ENCODE data around the gene GNG5.
"Not testable (repeated sequence)": the region's sequence is repeated elsewhere in the genome, so short reads cannot be mapped to it uniquely, and the experiment has no call there.

The GNG5 gene

DNA sequence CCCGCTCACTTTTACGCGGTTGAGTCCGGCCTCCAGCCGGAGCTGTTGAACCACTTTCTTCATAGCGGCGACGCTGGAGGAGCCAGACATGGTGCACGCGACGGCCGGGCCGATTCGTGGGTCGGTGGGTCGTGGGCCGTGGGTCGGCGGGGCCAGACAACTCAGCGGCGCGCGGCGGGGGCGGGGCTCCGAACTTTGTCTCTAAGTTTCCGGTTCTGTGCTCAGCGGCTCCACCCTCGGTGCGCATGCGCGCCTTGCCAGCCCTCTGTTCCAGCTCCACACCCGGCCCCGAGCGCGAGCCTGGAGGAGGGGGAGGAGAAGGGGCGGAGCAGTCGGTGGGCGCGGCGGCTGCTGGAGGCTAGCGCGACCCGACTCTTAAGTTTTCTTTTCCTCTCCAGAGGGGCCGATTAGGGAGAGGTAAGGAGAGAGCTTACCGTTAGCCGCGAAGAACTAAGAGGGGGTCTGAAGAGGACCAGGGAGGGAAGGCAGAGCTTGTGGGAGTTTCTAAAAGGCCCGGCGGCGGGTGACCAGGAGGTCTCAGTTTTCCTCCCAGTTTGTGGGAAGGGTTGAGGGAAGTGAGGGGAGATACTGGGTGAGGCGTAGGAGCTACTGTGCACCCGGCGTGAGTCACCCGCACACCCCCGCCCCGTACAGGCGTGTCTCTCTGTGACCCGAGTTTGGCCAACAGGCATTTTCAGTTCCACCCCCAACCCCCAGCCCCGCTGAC, at the start of gene GNG5, which contains the start of gene SPATA1:
GNG5 (minus strand) TSS at position 580 of the 727 bp plus-strand sequence; CDS start at position 90, 490 bp downstream.
SPATA1 (plus strand) TSS at position 385 of the 727 bp plus-strand sequence. CDS start 9,974 bp downstream, outside the sequence.
- DNase-seq (ENCODE audit: low read depth), result peak; percentile 95

DNA sequence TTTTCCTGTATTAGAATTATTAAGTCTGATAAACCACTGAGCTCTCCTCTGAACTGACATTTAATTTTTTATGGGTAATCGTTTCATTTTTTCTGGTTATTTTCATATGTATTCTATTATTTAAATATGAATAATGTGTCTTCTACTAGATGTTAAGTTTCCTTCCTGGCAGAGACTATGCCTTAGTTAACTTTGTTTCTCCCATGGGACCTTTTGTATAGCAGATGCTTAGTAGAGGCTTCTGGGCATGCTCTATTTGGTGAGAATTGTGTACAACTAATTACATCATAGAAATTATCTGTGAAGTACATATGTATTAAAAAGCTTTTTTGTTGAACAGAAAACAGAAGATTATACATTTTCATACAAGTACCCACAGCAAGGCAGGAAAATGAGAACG, 44.4 kb upstream of the GNG5 start:
- no peak for DNase-seq (ENCODE audit: low read depth)

DNA sequence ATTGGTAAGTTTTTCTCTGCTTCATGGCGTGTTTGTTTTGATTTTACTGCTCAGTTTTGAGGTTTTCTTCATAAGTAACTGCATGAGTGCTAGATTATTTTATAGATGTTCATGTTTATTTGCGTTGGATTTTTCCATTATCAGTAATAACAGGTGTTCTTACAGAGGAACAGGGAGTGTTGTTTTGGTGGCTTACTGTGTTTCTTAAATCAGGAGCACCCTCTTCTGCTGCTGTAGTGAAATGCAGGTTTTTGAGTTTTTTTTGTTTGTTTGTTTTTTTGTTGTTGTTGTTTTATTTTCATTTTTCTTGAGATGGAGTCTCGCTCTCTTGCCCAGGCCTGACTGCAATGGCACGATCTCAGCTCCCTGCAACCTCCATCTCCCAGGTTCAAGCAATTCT, 35.3 kb upstream of the GNG5 start:
- no peak for DNase-seq (ENCODE audit: low read depth)

DNA sequence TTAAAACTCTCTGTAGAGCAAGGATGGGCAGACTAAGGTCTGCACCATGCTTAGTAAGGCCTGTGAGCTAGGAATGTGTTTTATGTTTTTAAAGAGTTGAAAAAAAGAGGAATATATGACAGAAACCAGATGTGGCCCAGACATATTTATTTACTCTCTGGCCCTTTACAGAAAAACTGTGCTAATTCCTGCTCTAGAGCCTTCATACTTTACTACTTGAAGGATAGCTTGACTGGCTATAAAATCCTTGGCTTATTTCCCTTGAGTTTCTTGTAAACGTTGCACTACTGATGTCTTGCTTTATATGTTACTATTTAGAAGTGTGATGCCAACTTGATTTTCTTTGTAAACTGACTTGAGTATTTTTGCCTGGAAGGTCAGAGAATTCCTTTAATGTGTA, 34.4 kb upstream of the GNG5 start:
- DNase-seq (ENCODE audit: low read depth), result no peak

DNA sequence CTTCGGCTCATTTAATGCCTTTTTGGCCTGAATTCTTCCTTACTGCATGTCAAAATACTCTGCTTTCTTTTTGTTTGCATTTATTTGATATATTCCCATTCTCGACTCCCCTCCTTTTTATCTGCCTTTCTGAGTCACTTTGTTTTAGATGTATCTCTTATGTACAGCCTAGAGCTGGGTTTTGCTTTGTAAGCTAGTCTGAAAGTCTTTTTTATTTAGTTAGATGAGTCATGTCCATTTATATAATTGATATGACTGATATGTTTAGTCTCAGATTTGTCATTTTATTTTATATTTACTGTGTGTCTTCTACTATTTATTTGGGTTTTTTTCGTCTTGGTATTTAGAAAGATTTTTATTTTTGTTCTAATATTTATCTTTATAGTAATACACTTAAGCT, 33.6 kb upstream of the GNG5 start:
- peak; percentile 20 for DNase-seq (ENCODE audit: low read depth)

DNA sequence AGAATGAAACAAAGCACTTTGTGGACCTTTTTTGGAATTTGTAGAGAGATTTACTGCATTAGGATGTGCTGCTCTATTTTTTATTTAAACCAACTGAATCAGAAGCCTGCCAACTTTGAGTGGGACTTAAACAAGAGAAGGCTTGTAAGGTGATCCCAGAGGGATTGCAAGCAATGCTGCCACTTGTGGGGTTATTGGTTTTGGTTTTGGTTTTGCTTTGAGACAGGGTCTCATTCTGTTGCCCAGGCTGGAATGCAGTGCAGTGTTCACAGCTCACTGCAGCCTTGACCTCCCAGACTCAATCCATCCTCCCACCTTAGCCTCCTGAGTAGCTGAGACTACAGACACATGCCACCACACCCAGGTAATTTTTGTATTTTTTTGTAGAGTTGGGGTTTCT, 32.2 kb upstream of the GNG5 start:
- DNase-seq (ENCODE audit: low read depth), result peak; percentile 10

DNA sequence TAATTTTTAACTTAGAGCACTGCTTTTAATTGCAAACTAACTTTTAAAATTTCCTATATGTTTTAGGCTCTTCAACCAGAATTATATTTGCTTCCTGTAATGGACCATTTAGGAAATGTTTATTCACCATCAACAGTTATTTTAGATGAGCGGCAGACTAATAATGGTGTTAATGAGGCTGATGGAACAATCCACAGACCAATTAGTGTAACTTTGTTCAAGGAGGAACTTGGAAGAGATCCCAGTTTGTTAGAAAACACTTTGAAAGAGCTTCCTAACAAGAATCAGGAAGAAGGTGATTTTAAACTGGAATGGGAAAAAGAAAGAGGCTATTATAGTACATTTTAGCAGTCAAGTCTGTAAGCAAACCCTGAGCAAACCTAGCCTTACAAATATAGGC, 19.4 kb upstream of the GNG5 start:
- DNase-seq (ENCODE audit: low read depth), result no peak

DNA sequence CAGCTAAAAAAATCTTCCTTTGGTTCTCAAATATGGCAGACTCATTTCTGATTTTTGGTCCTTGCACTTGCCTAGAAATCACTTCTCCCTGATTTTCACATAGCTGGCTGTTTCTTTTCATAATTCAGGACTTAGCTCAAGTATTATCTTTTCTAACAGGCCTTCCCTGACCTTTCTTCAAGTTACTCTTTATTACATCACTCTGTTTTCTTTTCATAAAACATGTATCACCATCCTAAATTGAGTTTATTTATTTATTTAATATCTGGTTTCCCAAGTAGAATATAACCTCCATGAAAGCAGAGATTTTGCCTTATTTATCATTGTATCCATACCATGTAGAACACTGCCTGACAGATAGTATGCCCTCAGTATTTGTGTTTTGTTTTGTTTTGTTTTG, 18.2 kb upstream of the GNG5 start:
- no peak for DNase-seq (ENCODE audit: low read depth)

DNA sequence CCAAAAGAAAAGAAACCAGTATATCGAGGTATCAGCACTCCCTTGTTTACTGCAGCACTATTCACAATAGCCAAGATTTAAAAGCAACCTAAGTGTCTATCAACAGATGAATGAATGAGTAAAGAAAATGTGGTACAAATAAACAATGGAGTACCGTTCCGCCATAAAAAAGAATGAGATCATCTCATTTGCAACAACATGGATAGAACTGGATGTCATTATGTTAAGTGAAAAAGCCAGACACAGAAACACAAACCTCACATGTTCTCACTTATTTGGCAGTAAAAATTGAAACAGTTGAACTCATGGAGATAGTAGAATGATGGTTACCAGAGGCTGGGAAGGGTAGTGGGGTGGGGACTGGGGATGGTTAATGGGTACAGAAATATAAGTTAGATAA, 4.3 kb upstream of the GNG5 start:
- DNase-seq (ENCODE audit: low read depth), result no peak

DNA sequence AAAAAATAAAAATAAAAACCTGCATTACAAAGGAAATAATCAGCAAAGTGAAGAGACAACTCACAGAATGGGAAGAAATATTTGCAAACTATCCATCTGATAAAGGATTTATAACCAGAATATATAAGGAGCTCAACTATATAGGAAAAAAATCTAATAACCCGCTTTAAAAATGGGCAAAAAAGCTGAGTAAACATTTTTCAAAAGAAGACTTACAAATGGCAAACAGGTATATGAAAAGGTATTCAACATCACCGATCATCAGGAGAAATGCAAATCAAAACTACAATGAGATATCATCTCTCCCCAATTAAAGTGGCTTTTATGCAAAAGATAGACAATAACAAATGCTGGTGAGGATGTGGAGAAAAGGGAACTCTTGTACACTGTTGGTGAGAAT, 3.8 kb upstream of the GNG5 start:
- DNase-seq (ENCODE audit: low read depth), result no peak

DNA sequence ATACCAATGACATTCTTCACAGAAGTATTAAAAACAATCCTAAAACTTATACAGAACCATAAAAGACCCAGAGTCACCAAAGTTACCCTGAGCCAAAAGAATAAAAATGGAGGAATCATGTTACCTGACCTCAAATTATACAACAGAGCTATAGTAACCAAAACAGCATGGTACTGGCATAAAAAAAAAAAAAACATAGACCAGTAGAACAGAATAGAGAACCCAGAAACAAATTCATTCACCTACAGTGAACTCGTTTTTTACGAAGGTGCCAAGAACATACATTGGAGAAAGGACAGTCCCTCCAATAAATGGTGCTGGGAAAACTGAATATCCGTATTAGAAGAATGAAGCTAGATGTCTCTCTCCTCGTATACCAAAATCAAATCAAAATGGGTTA, 2.6 kb upstream of the GNG5 start:
- DNase-seq (ENCODE audit: low read depth), result no peak

DNA sequence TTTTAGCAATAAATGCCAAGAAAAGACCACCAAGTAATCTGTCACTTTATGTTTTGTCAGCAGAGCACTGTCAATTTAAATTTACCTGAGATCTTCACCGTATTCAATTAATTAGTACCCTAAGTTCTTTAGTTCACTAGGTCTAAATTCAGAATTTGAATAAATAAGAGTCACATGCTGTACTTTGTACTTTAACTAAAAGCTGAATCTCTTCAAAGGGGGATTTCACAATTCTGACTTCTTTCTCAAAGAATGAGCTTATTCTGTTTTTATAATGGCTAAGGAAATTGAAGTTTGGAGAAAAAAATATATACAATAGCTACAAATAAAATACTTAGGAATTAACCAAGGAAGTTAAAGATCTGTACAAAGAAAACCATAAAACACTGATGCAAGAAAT, 2.1 kb upstream of the GNG5 start:
- DNase-seq (ENCODE audit: low read depth), result no peak

DNA sequence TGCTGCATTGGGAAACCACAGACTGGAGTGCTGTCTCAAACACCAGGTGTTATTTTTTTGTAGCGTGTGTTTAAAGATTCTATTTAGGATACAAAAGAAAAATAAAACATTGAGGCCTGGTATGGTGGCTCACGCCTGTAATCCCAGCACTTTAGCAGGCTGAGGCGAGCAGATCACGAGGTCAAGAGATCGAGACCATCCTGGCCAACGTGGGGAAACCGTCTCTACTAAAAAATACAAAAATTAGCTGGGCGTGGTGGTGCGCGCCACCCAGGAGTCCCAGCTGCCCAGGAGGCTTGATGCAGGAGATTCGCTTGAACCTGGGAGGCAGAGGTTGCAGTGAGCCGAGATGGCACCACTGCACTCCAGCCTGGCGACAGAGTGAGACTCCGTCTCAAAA, 1.5 kb upstream of the GNG5 start:
- not testable (repeated sequence) for DNase-seq (ENCODE audit: low read depth)

DNA sequence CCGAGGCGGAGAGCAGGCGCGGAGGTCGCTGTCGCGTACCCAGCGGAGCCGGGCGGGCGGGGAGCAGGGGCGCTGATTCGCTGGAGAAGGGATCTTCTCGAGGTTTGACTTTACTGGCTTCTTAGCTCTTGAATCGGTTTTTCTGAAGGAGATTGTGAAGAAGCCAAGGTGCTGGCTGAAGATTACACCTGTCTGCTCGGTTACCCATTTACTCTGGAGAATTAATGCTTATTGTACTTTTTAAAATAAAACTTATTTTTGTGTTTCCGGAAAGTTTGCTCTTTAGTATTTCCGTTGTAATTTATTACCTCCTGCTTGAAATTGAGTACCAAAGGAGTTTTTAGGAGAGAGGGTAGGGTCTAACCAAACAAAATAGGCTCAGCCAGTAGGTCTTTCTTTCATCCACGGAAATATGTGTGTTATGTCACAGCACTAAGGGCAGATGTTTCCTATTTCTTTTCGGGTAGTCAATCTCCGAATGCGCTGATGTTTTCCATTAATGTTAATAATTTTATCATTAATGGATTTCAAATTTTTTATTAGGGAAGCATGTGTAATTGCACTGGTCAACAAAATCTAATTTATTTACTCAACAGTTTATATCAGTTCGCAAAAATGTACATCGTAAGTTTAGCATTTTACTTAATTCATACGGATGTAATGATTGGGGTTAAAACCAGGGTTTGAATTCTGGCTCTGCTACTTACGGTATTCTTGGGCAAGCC, 510 bp upstream of the GNG5 start:
- DNase-seq (ENCODE audit: low read depth), result no peak

DNA sequence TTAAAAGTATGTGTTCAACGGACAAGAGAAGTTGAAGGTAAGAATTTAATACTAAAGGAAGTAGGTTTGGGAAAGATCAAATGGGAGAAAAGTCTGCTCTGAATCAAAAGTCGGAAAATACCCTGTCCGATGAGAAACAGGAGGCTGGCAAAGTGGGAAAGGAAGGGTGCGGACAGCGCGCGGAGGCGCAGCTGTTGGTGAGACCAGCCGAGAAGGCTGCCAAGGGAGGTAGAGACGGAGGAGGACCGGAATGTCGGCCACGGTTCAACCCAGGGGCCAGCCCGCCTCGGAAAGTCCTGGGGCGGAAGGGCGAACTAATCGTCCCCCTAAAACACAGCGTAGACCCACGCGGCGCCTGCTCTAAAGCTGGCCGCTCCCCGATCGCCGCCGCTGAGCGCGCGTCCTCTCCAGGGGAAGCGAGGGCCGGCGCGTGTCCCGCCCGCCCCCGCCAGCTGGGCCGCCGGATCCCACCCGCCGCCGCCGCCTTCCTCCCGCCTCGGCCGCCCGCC, 834 bp downstream of the GNG5 start:
- peak; percentile 63 for DNase-seq (ENCODE audit: low read depth)

DNA sequence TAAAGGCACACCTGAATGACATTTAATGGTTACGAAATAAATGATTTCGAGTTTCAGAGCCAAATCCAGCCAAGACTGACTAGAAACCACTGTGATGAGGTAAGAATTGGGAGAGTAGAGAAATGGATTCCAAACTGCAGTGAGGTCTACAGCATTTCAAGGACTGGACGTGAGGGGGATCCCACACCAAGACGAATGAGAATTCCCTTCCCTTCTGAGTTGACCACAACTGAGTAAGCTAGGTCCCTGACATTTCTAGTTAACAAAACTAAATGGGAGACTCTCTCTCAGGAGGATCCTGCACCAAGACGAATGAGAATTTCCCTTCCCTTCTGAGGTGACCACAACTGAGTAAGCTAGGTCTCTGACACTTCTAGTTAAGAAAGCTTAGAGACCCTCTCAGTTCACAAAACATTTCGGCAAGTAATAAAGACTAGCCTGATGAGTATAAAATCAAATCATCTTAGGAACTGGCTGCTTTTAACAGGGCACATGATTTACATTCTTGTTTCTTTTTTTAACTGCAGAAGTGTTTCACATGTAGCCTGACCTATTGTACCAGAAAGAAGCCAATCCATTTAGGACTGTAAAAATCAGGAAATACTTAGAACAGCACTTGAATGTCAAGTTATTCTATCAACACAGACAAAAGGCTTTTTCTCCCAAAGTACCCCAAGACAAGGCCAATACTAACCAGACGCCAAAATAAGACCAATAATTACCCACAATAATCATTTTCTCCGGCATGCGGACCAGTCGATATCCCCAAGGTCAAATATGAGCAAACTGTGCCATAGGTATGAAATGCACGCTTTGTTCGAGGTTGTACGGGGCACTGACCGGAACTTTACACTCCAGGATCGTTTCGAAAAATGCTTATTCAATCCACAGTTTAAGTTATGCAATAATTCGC, 1.5 kb downstream of the GNG5 start:
- peak; percentile 86 for DNase-seq (ENCODE audit: low read depth)

DNA sequence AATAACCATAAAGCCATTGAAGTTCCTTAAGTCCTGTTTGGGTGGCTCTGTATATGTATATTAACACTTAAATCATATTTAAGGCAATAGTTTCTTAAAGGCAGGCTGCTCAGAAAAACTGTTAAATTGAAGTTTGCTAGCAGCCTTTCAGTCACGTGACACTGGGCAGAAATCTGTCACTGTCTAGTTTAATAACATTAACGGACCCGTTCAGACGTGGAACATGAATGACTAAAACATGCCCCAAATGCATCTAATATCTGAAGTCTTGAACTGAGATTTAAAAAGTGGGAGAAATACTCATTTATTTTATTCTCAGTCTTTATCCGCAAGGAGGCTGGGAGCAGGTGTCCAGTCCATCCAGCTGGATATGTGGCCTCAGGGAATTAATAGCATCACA, 3.5 kb downstream of the GNG5 start:
- DNase-seq (ENCODE audit: low read depth), result no peak

DNA sequence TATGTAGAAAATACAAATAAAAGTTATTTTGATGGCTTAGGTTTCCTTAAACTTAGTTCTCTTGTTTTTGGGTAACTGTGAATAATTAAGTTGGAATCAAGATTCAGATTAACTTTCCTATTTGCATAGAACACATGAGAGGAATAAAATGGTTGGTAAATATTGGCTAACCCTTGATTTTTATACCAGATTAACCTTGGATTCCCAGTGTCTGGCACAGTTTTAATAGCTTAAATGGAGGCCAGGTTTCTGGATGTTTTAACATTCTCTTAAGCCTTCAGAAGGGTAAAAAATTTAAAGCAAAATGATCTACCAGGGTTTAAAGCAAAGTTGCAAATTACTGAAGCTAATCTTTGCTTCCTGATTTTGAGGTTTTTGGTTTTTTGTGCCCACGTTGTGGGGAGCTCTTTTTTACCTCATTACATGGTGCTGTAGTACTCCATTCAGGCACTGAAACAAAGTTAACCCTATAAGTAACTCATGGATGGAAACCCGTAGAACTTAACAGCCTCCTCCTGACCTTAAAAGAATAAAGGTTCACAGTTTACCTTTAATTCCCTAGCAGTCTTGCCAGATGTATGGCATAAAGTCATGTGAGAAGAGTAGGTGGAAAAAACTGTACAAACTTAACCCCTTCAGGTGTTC, 8.6 kb downstream of the GNG5 start:
- DNase-seq (ENCODE audit: low read depth), result no peak

DNA sequence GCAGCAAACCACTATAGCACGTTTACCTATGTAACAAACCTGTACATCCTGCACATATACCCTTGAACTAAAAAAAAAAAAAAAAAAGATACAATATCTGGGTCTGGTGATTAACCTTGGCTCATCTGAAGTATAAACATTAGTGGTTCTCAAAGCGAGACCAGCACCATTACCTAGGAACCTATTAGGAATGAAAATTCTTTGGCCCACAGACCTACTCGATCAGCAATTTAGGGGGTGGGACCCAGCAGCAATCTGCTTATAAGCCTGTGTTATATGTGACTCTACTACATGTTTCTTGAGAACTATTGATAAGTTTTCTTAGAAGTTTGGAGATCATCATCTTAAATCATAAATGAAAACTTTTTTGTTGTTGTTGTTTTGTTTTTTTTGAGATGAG, 9.9 kb downstream of the GNG5 start:
- DNase-seq (ENCODE audit: low read depth), result no peak

DNA sequence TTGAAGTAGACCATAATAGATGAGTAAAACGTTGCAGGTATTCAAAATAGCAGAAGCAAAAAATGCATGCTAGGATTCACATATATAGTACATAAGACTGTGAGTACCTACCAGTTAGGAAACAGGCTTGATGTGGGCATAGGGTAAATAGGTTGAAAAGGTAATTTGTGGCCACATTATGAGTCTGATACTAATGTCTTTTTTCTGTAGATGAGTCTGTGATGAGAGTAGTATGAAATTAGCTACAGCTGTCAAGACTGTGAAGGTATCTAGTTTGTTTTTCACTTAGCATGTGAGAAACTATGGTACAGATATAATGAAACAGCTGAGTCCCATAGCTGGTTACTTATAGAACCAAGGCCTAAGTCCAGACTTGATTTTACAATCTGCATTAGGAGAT, 12.6 kb downstream of the GNG5 start:
- DNase-seq (ENCODE audit: low read depth), result no peak

DNA sequence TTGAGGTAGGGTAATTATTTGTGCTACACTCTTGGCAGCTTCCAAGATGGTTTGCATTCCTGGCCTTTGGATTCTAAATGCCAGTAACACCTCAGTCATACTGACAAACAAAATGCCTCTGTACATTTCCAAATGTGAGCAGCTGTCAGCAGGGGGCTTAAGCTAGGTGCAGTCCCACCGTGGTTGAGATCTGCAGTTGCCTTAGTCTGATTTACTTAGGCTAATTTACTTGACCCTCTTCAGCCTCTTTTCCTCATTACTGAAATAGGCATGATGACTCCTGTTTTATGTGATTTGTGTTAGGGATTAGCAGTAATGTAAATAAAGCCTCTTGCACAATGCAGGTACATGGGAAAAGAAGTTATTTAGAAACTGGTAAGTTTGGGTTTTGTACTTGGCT, 13.7 kb downstream of the GNG5 start:
- peak; percentile 25 for DNase-seq (ENCODE audit: low read depth)

DNA sequence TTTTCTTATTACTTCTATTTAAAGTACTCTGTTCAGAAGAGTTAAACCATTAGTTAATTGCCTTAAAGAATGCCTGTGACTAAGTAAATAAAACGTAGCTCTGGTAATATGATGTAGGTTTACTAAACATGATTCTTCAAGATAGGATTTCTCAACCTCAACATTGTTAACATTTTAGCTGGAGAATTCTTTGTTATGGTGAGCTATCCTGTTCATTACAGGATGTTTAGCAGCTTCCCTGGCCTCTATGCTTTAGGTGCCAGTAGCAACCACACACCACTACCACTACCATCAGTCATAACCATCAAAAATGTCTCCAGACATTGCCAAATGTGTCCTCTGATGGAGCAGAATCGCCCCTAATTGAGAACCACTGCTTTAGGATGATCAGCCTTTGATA, 16.6 kb downstream of the GNG5 start:
- peak; percentile 46 for DNase-seq (ENCODE audit: low read depth)

All from iris pigment epithelial cell (primary cell).